OCI-LY7 (cell line): Measurements from ENCODE around the gene CCDC124. TPM values are rescaled to one million over a fixed set of nuclear protein-coding genes. Genes with fewer than 3 reads are reported as not detected.
A peak's percentile ranks its signal among the peaks of the same experiment; 100 is the strongest.

Experiments used
- BruUV-seq: library from RNA; stranded (reverse); fragments of 400-500 nt; replicated peaks from 2 replicates; lab custom pipeline; 2021; lab: Mats Ljungman, UMichigan
- CTCF ChIA-PET: fragments of 300-600 bp; sonication (Branson Sonifier 250); formaldehyde crosslinking; loops from one replicate; lab custom pipeline; 2022; ENCODE audit warnings: antibody characterized with exemption; ENCODE audit not compliant: unreplicated experiment; lab: Charles Lee
- POLR2A ChIA-PET: fragments of 300-600 bp; sonication (Branson Sonifier 250); formaldehyde crosslinking; loops from one replicate; lab custom pipeline; 2022; ENCODE audit warnings: antibody characterized with exemption; lab: Charles Lee
- DNase-seq: peaks from one replicate; pipeline ENCODE4 v3.0.0-alpha.2; 2015; ENCODE audit warnings: low spot score
- H2AFZ ChIP-seq: fragments of 200-600 bp; sonication (generic), shearing (Covaris generic); 2 replicates; pipeline ENCODE4 v1.6.1; 2014; ENCODE audit warnings: mild to moderate bottlenecking, antibody characterized with exemption, low read length, moderate library complexity
- H3K27ac ChIP-seq: fragments of 200-600 bp; sonication (generic); 2 replicates; pipeline ENCODE4 v1.5.1; 2014; ENCODE audit warnings: mixed run types, low read depth, mild to moderate bottlenecking, moderate library complexity, low read length, inconsistent platforms; ENCODE audit not compliant: poor library complexity, severe bottlenecking
- H3K36me3 ChIP-seq: fragments of 200-600 bp; sonication (generic); 2 replicates; pipeline ENCODE4 v1.6.1; 2014; ENCODE audit warnings: mild to moderate bottlenecking, antibody characterized with exemption, low read length, moderate library complexity, mixed read lengths; ENCODE audit not compliant: insufficient read depth
- H3K4me1 ChIP-seq: fragments of 200-600 bp; sonication (generic); 2 replicates; pipeline ENCODE4 v1.5.1; 2014; ENCODE audit warnings: mild to moderate bottlenecking, low read length; ENCODE audit not compliant: insufficient read depth, poor library complexity, severe bottlenecking
- H3K4me2 ChIP-seq: fragments of 200-600 bp; sonication (generic); 2 replicates; pipeline ENCODE4 v1.6.1; 2014; ENCODE audit warnings: mild to moderate bottlenecking, low read length
- H3K4me3 ChIP-seq: fragments of 200-600 bp; sonication (generic); 2 replicates; pipeline ENCODE4 v1.5.1; 2014; ENCODE audit warnings: mild to moderate bottlenecking, low read depth, low read length; ENCODE audit not compliant: poor library complexity, severe bottlenecking
- H3K79me2 ChIP-seq: fragments of 200-600 bp; sonication (generic); 2 replicates; pipeline ENCODE4 v1.6.1; 2016; ENCODE audit warnings: low read depth, mild to moderate bottlenecking, low read length, moderate library complexity, mixed read lengths; ENCODE audit not compliant: insufficient read depth
- H3K9me2 ChIP-seq: fragments of 200-600 bp; sonication (generic); 2 replicates; pipeline ENCODE4 v1.6.1; 2016; ENCODE audit warnings: mild to moderate bottlenecking, low read length, mixed read lengths; ENCODE audit not compliant: insufficient read depth
- H3K9me3 ChIP-seq: fragments of 200-600 bp; sonication (generic); 2 replicates; pipeline ENCODE4 v1.6.1; 2014; ENCODE audit warnings: mild to moderate bottlenecking, mixed run types, low read length, mixed read lengths
- H4K20me1 ChIP-seq: fragments of 200-600 bp; sonication (generic); 2 replicates; pipeline ENCODE4 v1.6.1; 2014; ENCODE audit warnings: mild to moderate bottlenecking, antibody characterized with exemption, low read length, moderate library complexity, mixed read lengths; ENCODE audit not compliant: insufficient read depth
- CTCF ChIP-seq: fragments of 200-600 bp; sonication (generic); conservative IDR thresholded peaks from 2 replicates; pipeline ENCODE4 v1.5.1; 2014; ENCODE audit warnings: mild to moderate bottlenecking, antibody characterized with exemption, low read length, moderate library complexity, mixed read lengths
- EZH2phosphoT487 ChIP-seq: fragments of 200-600 bp; sonication (generic); IDR thresholded peaks from 2 replicates; pipeline ENCODE4 v1.6.1; 2018; ENCODE audit warnings: low read depth, borderline replicate concordance, mild to moderate bottlenecking, mixed run types, antibody characterized with exemption, low read length, moderate library complexity, mixed read lengths
- intact Hi-C: fragments of 100-400 bp; cut with micrococcal nuclease; formaldehyde crosslinking; loops from one replicate; pipeline ENCODE4 v1.10.0; 2022; ENCODE audit not compliant: unreplicated experiment
- total RNA-seq, 2 experiments: library from RNA; depleted of rRNA in 1 of 2; stranded (reverse); fragments of >200 nt in 1 of 2; shearing (Covaris generic) in 1 of 2; gene quantifications; 2 replicates each; pipeline ENCODE4 v1.2.3, GENCODE V29; 2014 to 2022

Gene CCDC124
- total RNA-seq, 2 experiments from 2014 or later = 57.5 to 106 TPM

GRCh38 chr19:17938092-17938845 lies 5.5 kb downstream of the CCDC124 start:
- Histone ChIP-seq H4K20me1 (no peaks in the 10 kb centered on the region), H3K36me3 (peaks cover 36% of the 10 kb centered on the region), H3K4me2 (no peak overlapping the region), H3K9me3 (no peaks in the 10 kb centered on the region), H2AFZ (no peak overlapping the region), H3K9me2 (no peaks in the 10 kb centered on the region), H3K27ac (no peak overlapping the region), H3K79me2 (peaks cover 14% of the 10 kb centered on the region), H3K4me1 (peaks cover 11% of the 10 kb centered on the region), H3K4me3 (no peak overlapping the region)
- BruUV-seq = no TSS peak
- intact Hi-C loops = loop anchor here (1.0 kb wide), 1 partner anchor 59 kb away; no protein-coding TSS in a partner anchor
- TF ChIP-seq CTCF = peak; percentile 92
- no peak for TF ChIP-seq EZH2phosphoT487
- DNase-seq = peak; percentile 78
- CTCF ChIA-PET = interaction anchor here (1.2 to 1.6 kb wide), 2 partner anchors 57 to 60 kb away, joined by 4 to 32 read pairs; no protein-coding TSS in a partner anchor
- POLR2A ChIA-PET = interaction anchor here (0.6 to 2.3 kb wide), 3 partner anchors 58 to 243 kb away, joined by 4 to 6 read pairs (median 4); partner anchors contain the start of gene RPL18A

- Histone ChIP-seq H3K4me3 (no peak overlapping the region), H2AFZ (no peak overlapping the region), H3K4me1 (peaks cover 9% of the 10 kb centered on the region), H3K9me2 (no peaks in the 10 kb centered on the region), H3K4me2 (no peak overlapping the region), H3K9me3 (no peaks in the 10 kb centered on the region), H4K20me1 (no peaks in the 10 kb centered on the region), H3K79me2 (no peaks in the 10 kb centered on the region), H3K36me3 (peaks cover 52% of the 10 kb centered on the region), H3K27ac (no peak overlapping the region)
- ChIA-PET CTCF (no interaction called here), POLR2A (no interaction called here)
- no peak for DNase-seq
- no TSS peak for BruUV-seq
- intact Hi-C loops = loop anchor here (10.0 kb wide), 1 partner anchor 153 kb away; the partner anchor contains the start of gene MAST3
- no peak for TF ChIP-seq EZH2phosphoT487
- no peak for TF ChIP-seq CTCF
These were observed 9.4 kb downstream of the CCDC124 start for GRCh38 chr19:17942181-17942580.
